Activated CD4-positive, alpha-beta T cell treated with anti-CD3 and anti-CD28 coated beads for 1 hour (primary cell): ENCODE data around the gene DOCK9.

Experiments used
- DNase-seq: peaks from one replicate; pipeline ENCODE4 v3.0.0-alpha.2; 2020

Gene DOCK9

DNA sequence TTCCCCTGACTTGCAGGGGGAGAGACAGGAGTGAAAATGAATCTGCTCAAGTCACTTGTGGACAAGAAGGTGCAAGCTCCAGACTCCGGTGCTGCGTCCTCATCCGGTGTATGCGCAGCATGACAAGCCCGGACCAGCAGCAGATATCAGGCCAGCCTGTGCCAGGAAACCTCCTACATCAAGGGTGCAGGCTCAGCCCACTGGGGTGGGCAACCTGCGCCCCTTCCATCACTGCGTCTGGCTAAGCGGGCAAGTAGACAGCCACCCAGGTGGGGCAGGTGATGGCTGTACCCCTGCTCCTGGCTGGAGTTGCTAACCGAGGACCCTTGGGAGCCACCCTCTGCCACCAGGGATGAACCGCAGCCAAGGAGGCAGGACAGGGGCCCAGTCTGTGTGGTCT, 192.5 kb downstream of the DOCK9 start:
- no peak for DNase-seq

- DNase-seq = no peak
Measured at GRCh38 chr13:98784666-98785065, 193.2 kb downstream of the DOCK9 start.

DNA sequence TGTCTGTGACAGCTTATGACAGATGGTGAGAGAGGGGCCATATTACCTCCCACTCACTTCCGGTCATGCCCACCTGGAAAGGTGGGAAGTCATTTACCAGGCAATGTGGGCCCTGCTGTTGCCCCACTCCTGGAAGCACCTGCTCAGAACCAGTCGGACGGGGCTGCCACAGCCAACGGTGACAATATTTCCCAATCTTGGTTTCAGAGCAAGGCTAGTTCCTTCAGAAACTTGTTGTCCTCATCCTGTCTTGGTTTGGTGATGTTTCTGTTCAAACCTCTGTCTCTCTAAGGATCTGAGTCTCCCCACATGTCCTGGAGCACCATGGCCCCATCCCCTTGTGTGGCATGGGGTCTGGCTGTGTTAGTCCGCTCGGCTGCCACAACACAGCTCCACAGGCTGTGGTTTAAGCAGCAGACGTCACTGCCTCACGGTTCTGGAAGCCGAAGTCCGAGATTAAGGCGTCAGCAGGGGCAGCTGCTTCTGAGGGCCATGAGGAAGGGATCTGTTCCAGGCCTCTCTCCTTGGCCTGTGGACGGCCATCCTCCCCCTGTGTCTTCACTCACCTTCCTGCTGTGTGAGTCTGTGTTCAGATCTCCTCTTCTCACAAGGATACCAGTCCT, 193.9 kb downstream of the DOCK9 start:
- DNase-seq = no peak

GRCh38 chr13:98782654-98783053, 195.2 kb downstream of the DOCK9 start:
- DNase-seq = no peak

- DNase-seq = no peak
Measured at GRCh38 chr13:98781905-98782304, 196.0 kb downstream of the DOCK9 start.

- no peak for DNase-seq
Measured at GRCh38 chr13:98781470-98781869, 196.4 kb downstream of the DOCK9 start.

DNA sequence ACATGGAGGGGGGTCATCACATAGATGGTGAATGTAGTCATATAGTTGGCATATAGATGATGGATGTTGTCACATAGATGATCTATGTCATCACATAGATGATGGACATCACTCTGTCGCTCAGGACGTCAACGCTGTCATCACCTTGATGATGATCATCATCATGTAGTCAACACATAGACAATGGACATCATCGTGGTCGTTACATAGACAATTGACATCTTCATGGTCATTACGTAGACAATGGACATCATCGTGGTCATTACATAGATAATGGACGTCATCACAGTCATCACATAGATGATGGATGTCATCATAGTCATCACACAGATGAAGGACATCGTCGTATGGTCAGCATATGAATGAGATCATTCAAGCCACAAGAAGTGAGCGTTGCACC, 196.8 kb downstream of the DOCK9 start:
- DNase-seq = no peak

GRCh38 chr13:98780451-98780850, 197.4 kb downstream of the DOCK9 start:
- no peak for DNase-seq

GRCh38 chr13:98779695-98780094, 198.2 kb downstream of the DOCK9 start:
- no peak for DNase-seq

- DNase-seq = no peak
Measured at GRCh38 chr13:98778749-98779148, 199.1 kb downstream of the DOCK9 start.

- DNase-seq = no peak
Measured at GRCh38 chr13:98776644-98777043, 201.2 kb downstream of the DOCK9 start.

GRCh38 chr13:98775844-98776598, 201.8 kb downstream of the DOCK9 start:
- DNase-seq = no peak

- no peak for DNase-seq
Measured at GRCh38 chr13:98775386-98775785, 202.5 kb downstream of the DOCK9 start.

- DNase-seq = no peak
Measured at GRCh38 chr13:98774776-98775175, 203.1 kb downstream of the DOCK9 start.

- no peak for DNase-seq
Measured at GRCh38 chr13:98773921-98774320, 203.9 kb downstream of the DOCK9 start.

GRCh38 chr13:98772794-98773452, 204.9 kb downstream of the DOCK9 start:
- no peak for DNase-seq

DNA sequence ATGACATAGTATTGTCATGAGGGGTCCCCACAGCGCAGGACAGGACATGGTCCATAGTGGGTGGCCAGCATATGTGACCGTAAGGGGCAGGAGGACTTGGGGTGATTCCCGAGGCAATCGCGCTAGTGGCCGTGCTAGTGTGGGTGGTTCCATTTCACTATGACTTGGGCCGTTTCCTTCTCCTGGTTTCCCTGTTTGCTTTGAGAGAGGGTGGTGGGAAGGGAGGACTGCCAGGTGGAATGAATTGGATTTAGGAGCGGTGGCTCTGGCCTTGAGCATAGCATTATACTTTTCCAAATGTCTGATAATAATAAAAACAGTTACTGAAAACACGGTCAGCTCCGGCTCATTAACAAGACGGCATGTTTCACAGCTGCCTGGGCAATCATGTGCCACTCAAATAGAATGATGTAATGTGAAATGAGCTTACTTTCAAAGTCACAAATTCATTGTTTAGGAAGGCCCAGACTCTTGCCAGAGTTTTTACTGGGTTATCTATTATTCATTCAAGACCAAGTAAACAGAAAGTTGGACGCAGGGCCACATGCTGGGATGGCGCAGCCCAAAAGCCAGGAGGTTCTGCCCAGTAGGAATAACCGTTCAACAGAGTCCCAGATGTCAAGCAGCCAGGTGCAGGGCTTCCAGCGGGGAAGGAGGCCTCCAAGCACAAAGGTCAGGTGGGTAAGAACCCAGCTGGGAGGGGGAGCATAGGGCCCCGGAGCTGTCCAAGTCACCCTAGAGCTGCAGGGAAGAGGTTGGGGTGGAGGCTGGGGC, 205.8 kb downstream of the DOCK9 start:
- no peak for DNase-seq

- DNase-seq = no peak
Measured at GRCh38 chr13:98769736-98770135, 208.1 kb downstream of the DOCK9 start.

- no peak for DNase-seq
Measured at GRCh38 chr13:98768522-98768921, 209.3 kb downstream of the DOCK9 start.

GRCh38 chr13:98766697-98767096, 211.2 kb downstream of the DOCK9 start:
- DNase-seq = no peak

- no peak for DNase-seq
Measured at GRCh38 chr13:98765996-98766519, 211.8 kb downstream of the DOCK9 start.

DNA sequence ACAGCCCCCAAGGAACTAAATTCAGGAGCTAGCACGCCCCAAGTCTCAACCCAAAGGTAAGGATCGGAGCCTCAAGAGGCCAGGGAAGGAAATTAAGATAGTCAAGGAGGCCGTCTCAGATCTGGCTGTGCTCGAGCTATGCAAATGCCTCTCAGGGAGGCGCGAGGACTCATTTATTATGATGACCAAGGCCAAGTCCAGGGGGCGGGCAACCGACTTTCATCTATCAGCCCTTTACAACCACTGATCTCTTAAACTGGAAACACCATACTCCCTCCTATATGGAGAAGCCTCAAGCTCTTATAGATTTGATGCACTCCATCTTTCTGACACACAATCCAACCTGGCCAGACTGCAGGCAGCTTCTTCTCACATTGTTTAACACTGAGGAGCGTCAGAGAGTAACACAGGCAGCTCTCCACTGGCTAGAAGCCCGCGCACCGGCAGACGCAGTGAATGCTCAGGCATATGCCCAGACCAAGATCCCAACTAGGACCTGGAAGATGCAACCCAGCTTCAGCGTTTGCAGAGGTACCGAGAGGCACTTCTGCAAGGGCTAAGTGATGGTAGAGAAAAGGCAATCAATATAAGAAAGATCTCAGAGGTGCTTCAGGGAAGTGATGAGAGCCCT, 215.8 kb downstream of the DOCK9 start:
- DNase-seq = no peak
